Adrenal gland (tissue), 5 donors: Measurements from ENCODE around the gene DLG2.

Source experiments
- POLR2A ChIP-seq, 2 donors: fragments of 450-650 bp; IDR thresholded peaks; one replicate each; pipeline ENCODE4 v1.6.1; 2017; ENCODE audit warnings: antibody characterized with exemption in 2 of 2, mild to moderate bottlenecking in 2 of 2, moderate library complexity in 1 of 2
- TF ChIP-seq, protein P1 (sequence below), 6 experiments: fragments of 450-650 bp in 4 of 6; fragments of 200-600 bp in 2 of 6; sonication (generic) in 1 of 6; IDR thresholded peaks; 1 replicate in 5 of 6; 2 replicates in 1 of 6; pipeline versions ENCODE4 v1.5.1 to v1.8.0; 2016 to 2021; ENCODE audit warnings: antibody characterized with exemption in 6 of 6, mild to moderate bottlenecking in 2 of 6, moderate library complexity in 1 of 6
- donor health status: DM: no; HTN: no; CAD: no.

- TF ChIP-seq POLR2A (IDR thresholded peaks at IDR 0.05), result no peak
- TF ChIP-seq, protein P1, sequence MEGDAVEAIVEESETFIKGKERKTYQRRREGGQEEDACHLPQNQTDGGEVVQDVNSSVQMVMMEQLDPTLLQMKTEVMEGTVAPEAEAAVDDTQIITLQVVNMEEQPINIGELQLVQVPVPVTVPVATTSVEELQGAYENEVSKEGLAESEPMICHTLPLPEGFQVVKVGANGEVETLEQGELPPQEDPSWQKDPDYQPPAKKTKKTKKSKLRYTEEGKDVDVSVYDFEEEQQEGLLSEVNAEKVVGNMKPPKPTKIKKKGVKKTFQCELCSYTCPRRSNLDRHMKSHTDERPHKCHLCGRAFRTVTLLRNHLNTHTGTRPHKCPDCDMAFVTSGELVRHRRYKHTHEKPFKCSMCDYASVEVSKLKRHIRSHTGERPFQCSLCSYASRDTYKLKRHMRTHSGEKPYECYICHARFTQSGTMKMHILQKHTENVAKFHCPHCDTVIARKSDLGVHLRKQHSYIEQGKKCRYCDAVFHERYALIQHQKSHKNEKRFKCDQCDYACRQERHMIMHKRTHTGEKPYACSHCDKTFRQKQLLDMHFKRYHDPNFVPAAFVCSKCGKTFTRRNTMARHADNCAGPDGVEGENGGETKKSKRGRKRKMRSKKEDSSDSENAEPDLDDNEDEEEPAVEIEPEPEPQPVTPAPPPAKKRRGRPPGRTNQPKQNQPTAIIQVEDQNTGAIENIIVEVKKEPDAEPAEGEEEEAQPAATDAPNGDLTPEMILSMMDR (IDR thresholded peaks at IDR 0.05), result no peak
These were observed 1414.4 kb downstream of the DLG2 start for GRCh38 chr11:84212468-84213390.
